HEK293T (cell line): Measurements from ENCODE around the gene NRG3.

Source experiments
- BHLHE40 ChIP-seq: fragments of 450-650 bp; IDR thresholded peaks from 2 replicates; pipeline ENCODE4 v1.6.1; 2016; ENCODE audit warnings: mild to moderate bottlenecking, moderate library complexity, borderline replicate concordance
- CTBP1 ChIP-seq: fragments of 450-650 bp; IDR thresholded peaks from 2 replicates; pipeline ENCODE4 v1.6.1; 2016; ENCODE audit warnings: borderline replicate concordance
- FOXA1 ChIP-seq: fragments of 450-650 bp; IDR thresholded peaks from 2 replicates; pipeline ENCODE4 v1.6.1; 2016; ENCODE audit warnings: mild to moderate bottlenecking
- FOXK2 ChIP-seq: fragments of 450-650 bp; IDR thresholded peaks from 2 replicates; pipeline ENCODE4 v1.6.1; 2016; ENCODE audit warnings: mild to moderate bottlenecking
- FOXM1 ChIP-seq: fragments of 450-650 bp; IDR thresholded peaks from 2 replicates; pipeline ENCODE4 v1.6.1; 2017; ENCODE audit warnings: mild to moderate bottlenecking, borderline replicate concordance
- HDGF ChIP-seq: fragments of 450-650 bp; IDR thresholded peaks from 2 replicates; pipeline ENCODE4 v1.6.1; 2017; ENCODE audit warnings: antibody characterized with exemption, borderline replicate concordance
- LEF1 ChIP-seq: fragments of 450-650 bp; IDR thresholded peaks from 2 replicates; pipeline ENCODE4 v1.6.1; 2017; ENCODE audit warnings: mild to moderate bottlenecking, borderline replicate concordance
- NFRKB ChIP-seq: fragments of 450-650 bp; IDR thresholded peaks from 2 replicates; pipeline ENCODE4 v1.6.1; 2016; ENCODE audit warnings: mild to moderate bottlenecking, moderate library complexity
- SP1 ChIP-seq: fragments of 450-650 bp; IDR thresholded peaks from 2 replicates; pipeline ENCODE4 v1.6.1; 2017
- SUZ12 ChIP-seq: fragments of 450-650 bp; IDR thresholded peaks from 2 replicates; pipeline ENCODE4 v1.6.1; 2016; ENCODE audit warnings: mild to moderate bottlenecking
- TARDBP ChIP-seq: fragments of 450-650 bp; IDR thresholded peaks from 2 replicates; pipeline ENCODE4 v1.6.1; 2016
- ZNF384 ChIP-seq: fragments of 450-650 bp; IDR thresholded peaks from 2 replicates; pipeline ENCODE4 v1.6.1; 2016

DNA sequence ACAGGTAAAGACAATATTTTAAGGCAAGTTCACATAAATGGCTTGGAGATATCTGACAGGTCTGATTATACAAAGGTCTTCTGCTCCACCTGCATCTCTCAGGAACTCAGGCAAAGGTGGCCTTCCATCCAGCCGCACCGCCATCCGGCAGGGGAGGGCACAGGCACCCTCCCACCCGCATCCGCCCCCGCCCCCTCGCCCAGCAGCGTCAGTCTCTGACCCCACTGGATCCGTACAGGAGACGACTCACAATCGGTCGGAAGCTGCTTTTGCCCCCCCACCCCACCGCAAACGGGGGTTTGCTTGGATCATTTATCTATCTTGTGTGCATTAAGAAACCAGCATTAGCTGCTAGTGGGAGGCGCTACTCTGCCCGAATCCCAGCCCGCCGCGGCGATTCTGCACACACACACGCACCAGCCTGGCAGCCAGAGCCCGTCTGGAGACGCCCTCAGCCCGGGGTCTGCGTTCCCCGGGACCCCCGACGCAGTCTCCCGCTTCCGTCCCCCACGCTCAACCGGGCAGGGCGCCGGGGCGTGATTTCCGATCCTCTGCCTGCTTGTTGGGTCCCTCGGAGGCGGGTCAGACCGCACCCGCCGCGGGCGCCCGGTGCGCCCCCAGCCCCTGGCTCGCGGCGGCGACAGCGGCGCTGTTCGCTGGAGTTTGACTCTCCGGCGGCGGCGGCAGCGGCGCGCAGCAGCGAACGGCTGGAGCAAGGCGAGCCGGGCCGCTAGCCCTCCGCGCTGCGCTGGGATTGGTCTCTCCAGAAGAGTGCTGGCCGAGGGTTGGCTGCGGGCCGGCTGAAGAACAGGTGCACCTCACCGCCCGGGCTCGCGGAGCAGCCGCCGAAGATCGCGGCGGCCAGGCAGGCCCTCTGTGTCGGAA is 820 bp upstream of the NRG3 start:
- no peak for TF ChIP-seq FOXM1
- TF ChIP-seq SP1, result no peak
- no peak for TF ChIP-seq LEF1
- TF ChIP-seq ZNF384, result no peak
- no peak for TF ChIP-seq SUZ12
- TF ChIP-seq FOXK2, result no peak
- no peak for TF ChIP-seq TARDBP
- TF ChIP-seq BHLHE40, result no peak
- TF ChIP-seq HDGF, result no peak
- TF ChIP-seq NFRKB, result no peak
- TF ChIP-seq FOXA1, result no peak
- no peak for TF ChIP-seq CTBP1
